Chondrocyte (in vitro differentiated cells): ENCODE measurements around the gene IL17RD. TPM values are rescaled to one million over a fixed set of nuclear protein-coding genes. Genes with fewer than 3 reads are reported as not detected.

Source experiments
- DNase-seq: peaks from one replicate; pipeline ENCODE4 v3.0.0; 2021; ENCODE audit warnings: mixed read lengths, low spot score
- H3K27ac Mint-ChIP-seq: one replicate; pipeline ENCODE4 v1.8.0; 2021; ENCODE audit warnings: mild to moderate bottlenecking, moderate library complexity, mixed read lengths; ENCODE audit not compliant: unreplicated experiment
- H3K27me3 Mint-ChIP-seq: 2 replicates; pipeline ENCODE4 v1.8.0; 2021; ENCODE audit warnings: low read depth, mixed read lengths
- H3K36me3 Mint-ChIP-seq: 2 replicates; pipeline ENCODE4 v1.8.0; 2021; ENCODE audit warnings: low read depth, mixed read lengths
- H3K4me1 Mint-ChIP-seq: 2 replicates; pipeline ENCODE4 v1.8.0; 2021; ENCODE audit warnings: low read depth, mild to moderate bottlenecking, mixed read lengths
- H3K4me3 Mint-ChIP-seq: one replicate; pipeline ENCODE4 v1.8.0; 2021; ENCODE audit warnings: mild to moderate bottlenecking, moderate library complexity, mixed read lengths; ENCODE audit not compliant: unreplicated experiment
- H3K9me3 Mint-ChIP-seq: 2 replicates; pipeline ENCODE4 v1.8.0; 2021; ENCODE audit warnings: low read depth, mixed read lengths
- CTCF ChIP-seq: fragments of 200-600 bp; sonication (generic); IDR thresholded peaks from 2 replicates; pipeline ENCODE4 v1.5.0; 2021; ENCODE audit warnings: antibody characterized with exemption, mild to moderate bottlenecking, moderate library complexity
- total RNA-seq: library from RNA; stranded (reverse); gene quantifications from 3 replicates; pipeline ENCODE4 v1.2.1, GENCODE V29; 2021

Gene IL17RD
- total RNA-seq, 1 donor from 2014 or later, result 6.3 TPM

DNA sequence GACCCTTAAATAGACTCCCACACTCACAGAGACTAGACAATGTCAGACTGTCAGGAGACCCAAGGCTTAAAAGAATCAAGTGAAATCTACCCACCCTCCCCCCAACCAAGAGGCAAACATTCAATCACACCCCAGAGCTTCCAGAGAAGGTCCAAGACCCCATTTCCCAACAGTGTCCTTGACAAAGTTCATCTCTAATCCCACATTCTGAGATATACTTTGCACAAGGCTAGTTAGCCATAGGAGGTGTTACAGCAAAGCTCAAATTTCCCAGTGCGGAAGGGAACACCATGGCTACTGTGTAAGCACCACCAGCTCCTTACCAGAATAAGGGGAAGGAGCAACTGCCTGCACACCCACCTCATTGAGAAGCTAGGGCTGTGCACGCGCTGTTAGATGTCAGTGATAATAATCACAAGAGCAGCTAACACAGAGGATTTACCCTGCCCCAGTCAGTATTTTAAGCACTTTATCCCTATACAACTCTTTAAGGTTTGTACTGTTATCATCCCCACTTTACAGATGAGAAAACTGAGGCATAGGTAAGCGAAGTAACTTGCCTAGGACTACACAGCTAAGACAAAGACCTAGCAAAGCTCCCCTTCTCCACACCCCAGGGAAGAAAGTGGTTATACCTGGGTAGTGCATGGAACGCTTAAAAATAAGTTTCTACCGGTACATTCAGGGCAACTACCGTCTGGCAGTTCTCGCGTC lies 87.4 kb downstream of the IL17RD start:
- Mint-ChIP-seq H3K9me3 (no peaks in the 10 kb centered on the region), H3K36me3 (no peaks in the 10 kb centered on the region), H3K4me3 (peak overlapping the region; percentile 72), H3K4me1 (peaks cover 4% of the 10 kb centered on the region), H3K27me3 (peaks cover 4% of the 10 kb centered on the region), H3K27ac (peak overlapping the region; percentile 33)
- DNase-seq, result no peak
- TF ChIP-seq CTCF, result no peak

GRCh38 chr3:57076422-57076951 lies 88.7 kb downstream of the IL17RD start:
- TF ChIP-seq CTCF, result no peak
- no peak for DNase-seq
- H3K4me3 Mint-ChIP-seq, result no peak overlapping the region
- H3K27me3 Mint-ChIP-seq, result peaks cover 4% of the 10 kb centered on the region
- no peak overlapping the region for H3K27ac Mint-ChIP-seq
- H3K4me1 Mint-ChIP-seq, result peaks cover 4% of the 10 kb centered on the region
- no peaks in the 10 kb centered on the region for H3K9me3 Mint-ChIP-seq
- H3K36me3 Mint-ChIP-seq, result no peaks in the 10 kb centered on the region

DNA sequence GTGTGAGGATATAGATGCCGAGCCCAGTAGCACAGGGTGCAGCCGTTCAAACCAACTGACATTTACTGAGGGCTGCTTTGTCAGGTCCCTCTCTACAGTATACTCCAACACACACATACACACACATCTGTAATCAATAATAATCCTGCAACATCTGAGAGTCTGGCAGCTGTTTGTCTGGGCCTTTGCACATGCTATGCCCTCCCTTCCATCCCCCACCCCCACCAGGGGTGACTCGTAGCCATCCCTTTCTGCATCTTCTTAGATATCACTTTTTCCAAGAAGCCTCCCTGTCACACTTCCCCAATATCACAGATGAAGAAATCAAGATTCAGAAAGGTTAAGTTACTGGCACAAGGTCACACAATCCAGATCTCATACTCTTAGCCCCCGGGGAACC lies 91.0 kb downstream of the IL17RD start:
- peaks cover 4% of the 10 kb centered on the region for H3K27me3 Mint-ChIP-seq
- H3K4me1 Mint-ChIP-seq, result peaks cover 6% of the 10 kb centered on the region
- H3K9me3 Mint-ChIP-seq, result peaks cover 4% of the 10 kb centered on the region
- H3K36me3 Mint-ChIP-seq, result peaks cover 2% of the 10 kb centered on the region
- no peak for DNase-seq
- H3K27ac Mint-ChIP-seq, result no peak overlapping the region
- TF ChIP-seq CTCF, result no peak
- no peak overlapping the region for H3K4me3 Mint-ChIP-seq

GRCh38 chr3:57073628-57074027 lies 91.5 kb downstream of the IL17RD start:
- H3K36me3 Mint-ChIP-seq, result peaks cover 2% of the 10 kb centered on the region
- DNase-seq, result no peak
- peaks cover 11% of the 10 kb centered on the region for H3K4me1 Mint-ChIP-seq
- peaks cover 4% of the 10 kb centered on the region for H3K9me3 Mint-ChIP-seq
- no peak overlapping the region for H3K4me3 Mint-ChIP-seq
- H3K27me3 Mint-ChIP-seq, result peaks cover 4% of the 10 kb centered on the region
- no peak overlapping the region for H3K27ac Mint-ChIP-seq
- no peak for TF ChIP-seq CTCF

GRCh38 chr3:57069503-57069902 lies 95.7 kb downstream of the IL17RD start:
- Mint-ChIP-seq H3K27ac (no peak overlapping the region), H3K9me3 (peaks cover 4% of the 10 kb centered on the region), H3K4me3 (no peak overlapping the region), H3K27me3 (no peaks in the 10 kb centered on the region), H3K4me1 (peaks cover 16% of the 10 kb centered on the region), H3K36me3 (peaks cover 2% of the 10 kb centered on the region)
- TF ChIP-seq CTCF, result no peak
- no peak for DNase-seq
